PC-3 (cell line): Measurements from ENCODE around the gene FRRS1L. TPM values are rescaled to one million over a fixed set of nuclear protein-coding genes. Genes with fewer than 3 reads are reported as not detected.

Experiments
- ATAC-seq: fragments of 200-7000 bp; cut with Tn5 transposase; 2 replicates; pipeline ENCODE4 v1.9.1; 2020; ENCODE audit warnings: mild to moderate bottlenecking, moderate library complexity
- BruUV-seq: library from RNA; stranded (reverse); fragments of 400-500 nt; replicated peaks from 2 replicates; lab custom pipeline; 2021; lab: Mats Ljungman, UMichigan
- CTCF ChIA-PET: fragments of 300-600 bp; sonication (Branson Sonifier 250); formaldehyde crosslinking; loops from one replicate; lab custom pipeline; 2022; ENCODE audit warnings: antibody characterized with exemption; lab: Charles Lee
- POLR2A ChIA-PET: fragments of 300-600 bp; sonication (Branson Sonifier 250); formaldehyde crosslinking; loops from one replicate; lab custom pipeline; 2022; ENCODE audit warnings: antibody characterized with exemption; ENCODE audit not compliant: unreplicated experiment; lab: Charles Lee
- DNase-seq: peaks from one replicate; pipeline ENCODE4 v3.0.0-alpha.2; 2015
- H2AFZ ChIP-seq: fragments of 300-600 bp; sonication (generic); 2 replicates; pipeline ENCODE4 v1.6.0; 2016; ENCODE audit warnings: antibody characterized with exemption, low read length
- H3F3A ChIP-seq: fragments of 300-600 bp; sonication (generic); one replicate; pipeline ENCODE4 v1.6.0; 2017; ENCODE audit warnings: antibody characterized with exemption, low read length, control low read depth, mild to moderate bottlenecking; ENCODE audit not compliant: unreplicated experiment
- H3K27ac ChIP-seq: fragments of 300-600 bp; sonication (generic); 2 replicates; pipeline ENCODE4 v1.5.1; 2016; ENCODE audit warnings: mild to moderate bottlenecking, low read length
- H3K27me3 ChIP-seq: fragments of 300-600 bp; sonication (generic); 2 replicates; pipeline ENCODE4 v1.6.1; 2016; ENCODE audit warnings: low read length, mixed read lengths
- H3K36me3 ChIP-seq: fragments of 300-600 bp; sonication (generic); 2 replicates; pipeline ENCODE4 v1.6.1; 2016; ENCODE audit warnings: low read depth, mixed run types, low read length, mixed read lengths
- H3K4me1 ChIP-seq: fragments of 300-600 bp; sonication (generic); 2 replicates; pipeline ENCODE4 v1.5.1; 2016; ENCODE audit warnings: low read length; ENCODE audit not compliant: insufficient read depth
- H3K4me2 ChIP-seq: fragments of 300-600 bp; sonication (generic); 2 replicates; pipeline ENCODE4 v1.6.0; 2016; ENCODE audit warnings: low read length
- H3K4me3 ChIP-seq: fragments of 300-600 bp; sonication (generic); 2 replicates; pipeline ENCODE4 v1.5.1; 2016; ENCODE audit warnings: mild to moderate bottlenecking, low read length, mixed read lengths
- H3K79me2 ChIP-seq: fragments of 300-600 bp; sonication (generic); 2 replicates; pipeline ENCODE4 v1.6.1; 2017; ENCODE audit warnings: low read length, mixed read lengths
- H3K9ac ChIP-seq: fragments of 300-600 bp; sonication (generic); 2 replicates; pipeline ENCODE4 v1.6.0; 2016; ENCODE audit warnings: mild to moderate bottlenecking, low read length
- H3K9me2 ChIP-seq: fragments of 300-600 bp; sonication (generic); replicated peaks from 2 replicates; pipeline ENCODE4 v1.6.1; 2016; ENCODE audit warnings: mixed run types, low read length, mixed read lengths
- H3K9me3 ChIP-seq: fragments of 300-600 bp; sonication (generic); 2 replicates; pipeline ENCODE4 v1.6.1; 2016; ENCODE audit warnings: low read length, mixed read lengths
- H4K20me1 ChIP-seq: fragments of 300-600 bp; sonication (generic); 2 replicates; pipeline ENCODE4 v1.6.1; 2016; ENCODE audit warnings: low read length, mixed read lengths
- EZH2 ChIP-seq: fragments of 300-600 bp; sonication (generic); IDR thresholded peaks from one replicate; pipeline ENCODE4 v1.6.1; 2017; ENCODE audit warnings: antibody characterized with exemption, mild to moderate bottlenecking, low read length; ENCODE audit not compliant: unreplicated experiment
- EZH2phosphoT487 ChIP-seq: fragments of 300-600 bp; sonication (generic); IDR thresholded peaks from 2 replicates; pipeline ENCODE4 v1.6.1; 2018; ENCODE audit warnings: mild to moderate bottlenecking, antibody characterized with exemption, low read length, borderline replicate concordance
- intact Hi-C: fragments of 100-400 bp; cut with micrococcal nuclease; formaldehyde crosslinking; loops from 2 replicates; pipeline ENCODE4 v1.9.0; 2023
- total RNA-seq: library from RNA; depleted of rRNA; stranded (reverse); fragments of >200 nt; gene quantifications from 2 replicates; pipeline ENCODE4 v1.2.3, GENCODE V29; 2014
- TF ChIP-seq, protein P1 (sequence below): fragments of 300-600 bp; sonication (generic); conservative IDR thresholded peaks from 2 replicates; pipeline ENCODE4 v1.5.1; 2017; ENCODE audit warnings: antibody characterized with exemption, low read depth, mild to moderate bottlenecking, low read length

Gene FRRS1L
- total RNA-seq, 1 experiment from 2014 or later = not detected

DNA sequence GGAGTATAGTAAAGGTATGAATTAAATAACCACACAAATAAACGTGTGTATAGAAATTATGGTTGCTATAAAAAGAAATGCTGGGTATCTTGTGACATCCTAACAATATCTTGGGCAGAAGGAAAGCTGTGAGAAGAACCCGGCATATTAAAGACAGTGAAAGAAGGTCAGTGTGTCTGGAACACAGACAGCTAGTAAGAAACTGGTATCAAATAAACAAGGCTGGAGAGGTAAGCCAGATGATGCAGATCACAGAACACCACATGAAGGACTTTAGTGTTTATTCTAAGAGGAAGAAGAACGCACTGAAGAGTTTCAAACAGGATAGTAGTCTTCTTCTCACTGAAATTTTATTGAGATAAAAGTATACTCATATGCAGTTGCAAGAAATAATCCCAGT lies 71.7 kb downstream of the FRRS1L start:
- Histone ChIP-seq H3K4me3 (no peak overlapping the region), H4K20me1 (no peaks in the 10 kb centered on the region), H3K9me3 (no peaks in the 10 kb centered on the region), H3K27ac (no peak overlapping the region), H3K9me2 (no peaks in the 10 kb centered on the region), H3F3A (no peaks in the 10 kb centered on the region), H3K36me3 (peaks cover 12% of the 10 kb centered on the region; the same call in 1 of the 2 replicates), H3K27me3 (no peaks in the 10 kb centered on the region), H2AFZ (no peak overlapping the region), H3K4me1 (peaks cover 22% of the 10 kb centered on the region), H3K4me2 (no peak overlapping the region), H3K9ac (no peak overlapping the region), H3K79me2 (peaks cover 71% of the 10 kb centered on the region)
- TF ChIP-seq EZH2 = no peak
- no peak for ATAC-seq
- ChIA-PET CTCF (no interaction called here), POLR2A (no interaction called here)
- intact Hi-C loops = no loop called here
- no TSS peak for BruUV-seq
- no peak for DNase-seq

DNA sequence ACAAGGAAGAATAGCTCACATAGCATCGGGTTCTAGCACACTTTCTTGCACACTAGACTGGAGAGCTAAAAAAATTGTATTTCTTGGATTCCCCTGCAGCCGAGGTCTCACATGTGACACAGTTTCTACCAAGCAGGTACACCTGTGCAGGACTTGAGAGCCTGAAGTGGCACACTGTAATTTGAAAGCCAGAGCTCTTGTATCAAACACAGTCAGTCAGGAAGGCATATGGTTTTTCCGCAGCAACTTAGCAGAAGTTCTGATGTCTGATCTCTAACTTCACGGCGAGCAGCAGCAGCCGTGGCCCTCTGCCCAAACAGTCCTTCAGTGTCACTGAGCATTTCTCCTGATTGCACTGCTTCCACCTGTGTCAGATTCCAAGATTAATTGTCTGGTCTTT lies 72.8 kb downstream of the FRRS1L start:
- ChIA-PET POLR2A (no interaction called here), CTCF (no interaction called here)
- Histone ChIP-seq H3K27ac (no peak overlapping the region), H3K9ac (no peak overlapping the region), H3K36me3 (peaks cover 12% of the 10 kb centered on the region; the same call in 1 of the 2 replicates), H3K4me1 (peaks cover 16% of the 10 kb centered on the region), H3K9me3 (no peaks in the 10 kb centered on the region), H3K27me3 (no peaks in the 10 kb centered on the region), H3K4me3 (no peak overlapping the region), H3K79me2 (peaks cover 60% of the 10 kb centered on the region), H3K9me2 (no peaks in the 10 kb centered on the region), H3F3A (no peaks in the 10 kb centered on the region), H4K20me1 (no peaks in the 10 kb centered on the region), H3K4me2 (no peak overlapping the region), H2AFZ (no peak overlapping the region)
- ATAC-seq (no peak), DNase-seq (no peak)
- intact Hi-C loops = no loop called here
- TF ChIP-seq EZH2 = no peak
- TF ChIP-seq, protein P1, sequence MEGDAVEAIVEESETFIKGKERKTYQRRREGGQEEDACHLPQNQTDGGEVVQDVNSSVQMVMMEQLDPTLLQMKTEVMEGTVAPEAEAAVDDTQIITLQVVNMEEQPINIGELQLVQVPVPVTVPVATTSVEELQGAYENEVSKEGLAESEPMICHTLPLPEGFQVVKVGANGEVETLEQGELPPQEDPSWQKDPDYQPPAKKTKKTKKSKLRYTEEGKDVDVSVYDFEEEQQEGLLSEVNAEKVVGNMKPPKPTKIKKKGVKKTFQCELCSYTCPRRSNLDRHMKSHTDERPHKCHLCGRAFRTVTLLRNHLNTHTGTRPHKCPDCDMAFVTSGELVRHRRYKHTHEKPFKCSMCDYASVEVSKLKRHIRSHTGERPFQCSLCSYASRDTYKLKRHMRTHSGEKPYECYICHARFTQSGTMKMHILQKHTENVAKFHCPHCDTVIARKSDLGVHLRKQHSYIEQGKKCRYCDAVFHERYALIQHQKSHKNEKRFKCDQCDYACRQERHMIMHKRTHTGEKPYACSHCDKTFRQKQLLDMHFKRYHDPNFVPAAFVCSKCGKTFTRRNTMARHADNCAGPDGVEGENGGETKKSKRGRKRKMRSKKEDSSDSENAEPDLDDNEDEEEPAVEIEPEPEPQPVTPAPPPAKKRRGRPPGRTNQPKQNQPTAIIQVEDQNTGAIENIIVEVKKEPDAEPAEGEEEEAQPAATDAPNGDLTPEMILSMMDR = no peak
- TF ChIP-seq EZH2phosphoT487 = no peak
- BruUV-seq = no TSS peak

DNA sequence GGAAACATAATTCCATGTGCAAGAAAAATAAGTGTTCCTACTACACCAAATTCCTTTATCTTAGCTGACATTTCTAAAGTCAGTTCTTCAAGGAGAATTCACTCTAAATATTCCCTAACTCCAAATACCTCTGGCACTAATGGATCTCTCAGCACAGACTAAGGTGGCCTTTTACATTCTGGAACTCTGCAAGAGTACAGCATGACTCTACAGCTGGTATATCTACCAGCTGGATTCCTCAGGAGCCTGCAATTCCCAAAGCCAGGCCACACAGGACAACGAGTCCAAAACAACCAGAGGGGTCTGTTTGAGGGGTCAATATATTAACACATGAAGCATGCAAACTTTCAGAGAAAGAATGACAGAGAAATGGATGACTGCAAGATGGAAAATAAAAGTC lies 74.5 kb downstream of the FRRS1L start:
- ATAC-seq = no peak
- ChIA-PET CTCF (no interaction called here), POLR2A (no interaction called here)
- Histone ChIP-seq H3K4me2 (no peak overlapping the region), H3K9me2 (no peaks in the 10 kb centered on the region), H3K4me1 (no peaks in the 10 kb centered on the region), H3K27me3 (no peaks in the 10 kb centered on the region), H3K9me3 (no peaks in the 10 kb centered on the region), H3F3A (no peaks in the 10 kb centered on the region), H2AFZ (no peak overlapping the region), H3K27ac (no peak overlapping the region), H3K79me2 (peaks cover 45% of the 10 kb centered on the region), H3K9ac (no peak overlapping the region), H3K4me3 (no peak overlapping the region), H4K20me1 (no peaks in the 10 kb centered on the region), H3K36me3 (peaks cover 19% of the 10 kb centered on the region)
- TF ChIP-seq EZH2 = no peak
- TF ChIP-seq EZH2phosphoT487 = no peak
- intact Hi-C loops = no loop called here
- DNase-seq = no peak
- BruUV-seq = no TSS peak

DNA sequence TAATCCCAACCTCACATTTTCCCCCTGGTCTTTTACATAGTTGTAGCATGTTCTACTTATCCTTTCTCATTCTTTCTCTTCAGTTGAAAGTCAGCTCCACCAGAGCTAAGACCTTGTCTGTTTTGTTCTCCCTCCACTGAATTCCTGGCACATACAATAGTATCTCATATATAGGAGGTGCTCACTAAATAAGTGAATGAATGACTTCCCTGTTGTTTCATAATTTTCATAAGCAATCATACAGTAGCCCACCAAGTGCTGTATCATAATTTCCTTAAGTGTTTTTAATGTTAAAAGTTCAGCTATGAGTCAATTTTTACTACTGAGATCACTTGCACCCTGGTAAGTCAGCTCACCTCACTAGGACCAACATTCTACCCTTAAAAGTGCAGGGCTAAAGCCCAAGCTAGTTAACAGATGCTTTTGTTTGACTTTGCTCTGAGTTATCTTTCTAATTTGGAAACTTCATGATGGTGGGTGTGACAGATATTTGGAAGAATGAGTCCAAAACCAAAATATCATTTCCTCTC lies 74.9 kb downstream of the FRRS1L start:
- Histone ChIP-seq H3K36me3 (peaks cover 22% of the 10 kb centered on the region), H3F3A (no peaks in the 10 kb centered on the region), H3K4me2 (no peak overlapping the region), H3K4me1 (no peaks in the 10 kb centered on the region), H3K9ac (no peak overlapping the region), H2AFZ (no peak overlapping the region), H3K9me2 (no peaks in the 10 kb centered on the region), H3K4me3 (no peak overlapping the region), H3K27me3 (no peaks in the 10 kb centered on the region), H4K20me1 (no peaks in the 10 kb centered on the region), H3K27ac (no peak overlapping the region), H3K79me2 (peaks cover 40% of the 10 kb centered on the region), H3K9me3 (no peaks in the 10 kb centered on the region)
- DNase-seq (no peak), ATAC-seq (no peak)
- POLR2A ChIA-PET = no interaction called here
- BruUV-seq = no TSS peak
- TF ChIP-seq, protein P1 = no peak
- no peak for TF ChIP-seq EZH2phosphoT487
- TF ChIP-seq EZH2 = no peak
- intact Hi-C loops = no loop called here
- CTCF ChIA-PET = no interaction called here
